CD14-positive monocyte (primary cell): ENCODE measurements around the gene IL17A. TPM values are rescaled to one million over a fixed set of nuclear protein-coding genes. Genes with fewer than 3 reads are reported as not detected.

Experiments
- DNase-seq, 3 donors: peaks; one replicate each; pipeline ENCODE4 v3.0.0-alpha.2; 2011 to 2022
- H2AFZ ChIP-seq: 2 replicates; pipeline ENCODE4 v1.6.0; 2012; ENCODE audit warnings: mild to moderate bottlenecking, low read depth, low read length, inconsistent platforms; ENCODE audit not compliant: insufficient read depth, poor library complexity, severe bottlenecking
- H3K27ac ChIP-seq, 2 donors: 1 replicate in 1 of 2; 2 replicates in 1 of 2; pipeline ENCODE4 v1.5.1; 2012 to 2013; ENCODE audit warnings: low read length in 2 of 2, control low read depth in 1 of 2, inconsistent platforms in 1 of 2, low read depth in 1 of 2, mild to moderate bottlenecking in 1 of 2
- H3K27me3 ChIP-seq, 2 donors: one replicate each; pipeline versions ENCODE4 v1.6.0 to v1.6.1; 2011 to 2013; ENCODE audit warnings: low read length in 2 of 2; ENCODE audit not compliant: control insufficient read depth in 2 of 2, insufficient read depth in 2 of 2
- H3K36me3 ChIP-seq, 2 donors: replicated peaks in 1 of 2; 1 replicate in 1 of 2; 2 replicates in 1 of 2; pipeline versions ENCODE4 v1.5.1 to v1.6.1; 2012 to 2013; ENCODE audit warnings: low read length in 2 of 2, control low read depth in 1 of 2, inconsistent platforms in 1 of 2, mild to moderate bottlenecking in 1 of 2; ENCODE audit not compliant: insufficient read depth in 2 of 2, control insufficient read depth in 1 of 2
- H3K4me1 ChIP-seq, 2 donors: 1 replicate in 1 of 2; 2 replicates in 1 of 2; pipeline versions ENCODE4 v1.5.1 to v1.6.1; 2012 to 2013; ENCODE audit warnings: low read length in 2 of 2, control low read depth in 1 of 2, inconsistent platforms in 1 of 2, mild to moderate bottlenecking in 1 of 2, moderate library complexity in 1 of 2; ENCODE audit not compliant: insufficient read depth in 2 of 2, control insufficient read depth in 1 of 2
- H3K4me2 ChIP-seq: replicated peaks from 2 replicates; pipeline ENCODE3; 2012; ENCODE audit warnings: low read length, moderate library complexity, mild to moderate bottlenecking; ENCODE audit not compliant: poor library complexity, severe bottlenecking; ENCODE audit errors: extremely low read depth
- H3K4me3 ChIP-seq, 3 experiments: fragments of 200-600 bp in 1 of 3; sonication (generic) in 1 of 3; replicated peaks in 1 of 3; 1 replicate in 2 of 3; 2 replicates in 1 of 3; pipeline ENCODE4 v1.5.1; 2011 to 2013; ENCODE audit warnings: low read length in 3 of 3, mild to moderate bottlenecking in 3 of 3, control low read depth in 2 of 3, low read depth in 2 of 3, inconsistent platforms in 1 of 3, moderate library complexity in 1 of 3
- H3K79me2 ChIP-seq: 2 replicates; pipeline ENCODE4 v1.6.0; 2012; ENCODE audit warnings: mild to moderate bottlenecking, control low read depth, inconsistent platforms, low read length, moderate library complexity; ENCODE audit not compliant: insufficient read depth
- H3K9ac ChIP-seq: 2 replicates; pipeline ENCODE4 v1.6.0; 2017; ENCODE audit warnings: low read length, mild to moderate bottlenecking; ENCODE audit not compliant: insufficient read depth, poor library complexity, severe bottlenecking
- H3K9me3 ChIP-seq, 2 donors: replicated peaks in 1 of 2; 1 replicate in 1 of 2; 2 replicates in 1 of 2; pipeline versions ENCODE4 v1.5.1 to v1.6.1; 2012 to 2013; ENCODE audit warnings: low read length in 2 of 2, control low read depth in 1 of 2; ENCODE audit not compliant: control insufficient read depth in 1 of 2, insufficient read depth in 1 of 2
- H4K20me1 ChIP-seq: 2 replicates; pipeline ENCODE4 v1.6.0; 2012; ENCODE audit warnings: mild to moderate bottlenecking, low read length, control low read depth, moderate library complexity; ENCODE audit not compliant: insufficient read depth
- H3K27ac Mint-ChIP-seq, 7 donors: one replicate each; pipeline ENCODE4 v1.8.0; 2020; ENCODE audit warnings: mild to moderate bottlenecking in 7 of 7, mixed read lengths in 7 of 7, moderate library complexity in 6 of 7, inconsistent platforms in 2 of 7
- H3K27me3 Mint-ChIP-seq, 3 donors: one replicate each; pipeline ENCODE4 v1.8.0; 2021 to 2022; ENCODE audit warnings: low read depth in 3 of 3, mild to moderate bottlenecking in 3 of 3, mixed read lengths in 3 of 3, moderate library complexity in 3 of 3, inconsistent platforms in 1 of 3
- H3K36me3 Mint-ChIP-seq, 2 donors: one replicate each; pipeline ENCODE4 v1.8.0; 2020; ENCODE audit warnings: mixed read lengths in 2 of 2, inconsistent platforms in 1 of 2, mild to moderate bottlenecking in 1 of 2
- H3K4me1 Mint-ChIP-seq: one replicate; pipeline ENCODE4 v1.8.0; 2020; ENCODE audit warnings: mild to moderate bottlenecking, mixed read lengths
- H3K4me3 Mint-ChIP-seq, 2 donors: one replicate each; pipeline ENCODE4 v1.8.0; 2020; ENCODE audit warnings: mild to moderate bottlenecking in 2 of 2, mixed read lengths in 2 of 2, moderate library complexity in 1 of 2
- H3K9me3 Mint-ChIP-seq, 7 donors: one replicate each; pipeline ENCODE4 v1.8.0; 2020 to 2022; ENCODE audit warnings: mixed read lengths in 7 of 7, mild to moderate bottlenecking in 6 of 7, moderate library complexity in 6 of 7, inconsistent platforms in 2 of 7
- WGBS: methylation state at CpG from one replicate; pipeline ENCODE4 v1.1.5; 2013; ENCODE audit warnings: missing lambda C conversion rate; ENCODE audit not compliant: insufficient coverage; 5-methylcytosine and 5-hydroxymethylcytosine counted together
- intact Hi-C, 2 donors: fragments of 100-400 bp; cut with micrococcal nuclease; formaldehyde crosslinking; loops; one replicate each; pipeline versions ENCODE4 v1.15.0 to v1.15.1; 2023
- polyA plus RNA-seq, 3 donors: library from polyadenylated mRNA; depleted of rRNA in 1 of 3; unstranded in 2 of 3; stranded (reverse) in 1 of 3; fragments of 300-500 nt in 2 of 3; fragments of >200 nt in 1 of 3; fragmentation: Illumina TruSeq in 2 of 3; gene quantifications; 1 replicate in 2 of 3; 2 replicates in 1 of 3; pipeline ENCODE4 v1.2.3, GENCODE V29; 2012 to 2021
- TF ChIP-seq, protein P1 (sequence below): fragments of 200-600 bp; IDR thresholded peaks from one replicate; pipeline ENCODE4 v1.8.0; 2022; ENCODE audit warnings: antibody characterized with exemption, mild to moderate bottlenecking

IL17A gene
- polyA plus RNA-seq, 3 donors = not detected

DNA sequence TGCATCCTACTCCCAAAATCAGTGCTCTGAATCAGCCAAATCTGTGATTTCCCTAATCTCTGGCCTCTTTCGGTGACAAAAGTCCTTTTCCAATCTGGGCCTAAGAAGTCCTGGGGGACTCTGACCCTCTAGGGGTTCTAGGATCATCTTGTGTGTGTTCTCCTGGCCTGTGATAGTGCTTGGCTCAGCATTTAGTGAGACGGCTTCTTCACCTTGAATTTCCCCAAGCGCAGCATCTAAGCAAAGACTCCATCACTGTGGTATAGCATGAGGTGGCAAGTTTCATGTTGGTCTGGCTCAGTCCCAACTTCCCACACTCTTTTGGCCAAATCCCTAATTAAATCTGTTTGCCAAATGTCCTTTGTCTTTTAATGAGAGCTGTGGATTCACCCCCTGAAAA, 12.1 kb upstream of the IL17A start:
- Histone ChIP-seq H3K27me3 (no peaks in the 10 kb centered on the region), H3K4me1 (no peaks in the 10 kb centered on the region), H3K79me2 (no peaks in the 10 kb centered on the region), H3K4me2 (no peak overlapping the region), H4K20me1 (no peaks in the 10 kb centered on the region), H2AFZ (no peak overlapping the region), H3K36me3 (no peaks in the 10 kb centered on the region), H3K9me3 (no peaks in the 10 kb centered on the region), H3K4me3 (no peak overlapping the region), H3K27ac (no peak overlapping the region), H3K9ac (no peak overlapping the region)
- Mint-ChIP-seq H3K27me3 (peaks cover 0 to 1% (median 0%) of the 10 kb centered on the region in 3 donors), H3K4me1 (no peaks in the 10 kb centered on the region), H3K9me3 (peaks cover 0 to 6% (median 1%) of the 10 kb centered on the region in 7 donors), H3K27ac (no peak overlapping the region), H3K36me3 (no peaks in the 10 kb centered on the region), H3K4me3 (no peak overlapping the region)
- TF ChIP-seq, protein P1, sequence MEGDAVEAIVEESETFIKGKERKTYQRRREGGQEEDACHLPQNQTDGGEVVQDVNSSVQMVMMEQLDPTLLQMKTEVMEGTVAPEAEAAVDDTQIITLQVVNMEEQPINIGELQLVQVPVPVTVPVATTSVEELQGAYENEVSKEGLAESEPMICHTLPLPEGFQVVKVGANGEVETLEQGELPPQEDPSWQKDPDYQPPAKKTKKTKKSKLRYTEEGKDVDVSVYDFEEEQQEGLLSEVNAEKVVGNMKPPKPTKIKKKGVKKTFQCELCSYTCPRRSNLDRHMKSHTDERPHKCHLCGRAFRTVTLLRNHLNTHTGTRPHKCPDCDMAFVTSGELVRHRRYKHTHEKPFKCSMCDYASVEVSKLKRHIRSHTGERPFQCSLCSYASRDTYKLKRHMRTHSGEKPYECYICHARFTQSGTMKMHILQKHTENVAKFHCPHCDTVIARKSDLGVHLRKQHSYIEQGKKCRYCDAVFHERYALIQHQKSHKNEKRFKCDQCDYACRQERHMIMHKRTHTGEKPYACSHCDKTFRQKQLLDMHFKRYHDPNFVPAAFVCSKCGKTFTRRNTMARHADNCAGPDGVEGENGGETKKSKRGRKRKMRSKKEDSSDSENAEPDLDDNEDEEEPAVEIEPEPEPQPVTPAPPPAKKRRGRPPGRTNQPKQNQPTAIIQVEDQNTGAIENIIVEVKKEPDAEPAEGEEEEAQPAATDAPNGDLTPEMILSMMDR = no peak
- intact Hi-C loops = no loop called here
- 100% methylated on average over 1 of the region's 3 CpGs for WGBS
- DNase-seq = no peak

DNA sequence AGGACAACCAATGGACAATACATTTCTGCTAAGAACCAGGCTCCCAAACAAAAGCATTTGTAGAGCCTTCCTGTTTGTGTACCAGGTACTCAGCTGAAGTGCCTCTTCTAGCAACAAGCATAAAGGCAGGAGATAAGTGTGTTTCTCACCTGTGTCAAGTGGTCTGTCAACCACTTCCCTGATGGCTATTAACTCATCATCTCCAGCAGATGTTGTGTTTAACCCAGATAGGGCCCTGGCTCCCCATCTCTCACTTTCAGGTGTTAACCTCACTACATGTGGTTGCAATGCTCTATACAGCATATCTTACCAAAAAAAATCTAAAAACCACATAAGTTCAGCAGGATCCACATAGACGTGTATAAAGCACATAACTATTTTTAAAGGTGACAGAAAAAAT, 9.6 kb upstream of the IL17A start:
- Histone ChIP-seq H3K27ac (no peak overlapping the region), H2AFZ (no peak overlapping the region), H4K20me1 (no peaks in the 10 kb centered on the region), H3K4me3 (no peak overlapping the region), H3K9me3 (no peaks in the 10 kb centered on the region), H3K79me2 (no peaks in the 10 kb centered on the region), H3K4me2 (no peak overlapping the region), H3K4me1 (no peaks in the 10 kb centered on the region), H3K9ac (no peak overlapping the region), H3K36me3 (no peaks in the 10 kb centered on the region), H3K27me3 (no peaks in the 10 kb centered on the region)
- WGBS = no CpG with 5 or more reads among the region's 1 CpG
- Mint-ChIP-seq H3K9me3 (no peaks in the 10 kb centered on the region), H3K27ac (no peak overlapping the region), H3K36me3 (no peaks in the 10 kb centered on the region), H3K27me3 (peaks cover 0 to 1% (median 0%) of the 10 kb centered on the region in 3 donors), H3K4me3 (no peak overlapping the region), H3K4me1 (no peaks in the 10 kb centered on the region)
- DNase-seq = no peak
- intact Hi-C loops = no loop called here
- TF ChIP-seq, protein P1 = no peak
